ENCODE data around the gene FAM234A.

- TF ChIP-seq, protein P1, sequence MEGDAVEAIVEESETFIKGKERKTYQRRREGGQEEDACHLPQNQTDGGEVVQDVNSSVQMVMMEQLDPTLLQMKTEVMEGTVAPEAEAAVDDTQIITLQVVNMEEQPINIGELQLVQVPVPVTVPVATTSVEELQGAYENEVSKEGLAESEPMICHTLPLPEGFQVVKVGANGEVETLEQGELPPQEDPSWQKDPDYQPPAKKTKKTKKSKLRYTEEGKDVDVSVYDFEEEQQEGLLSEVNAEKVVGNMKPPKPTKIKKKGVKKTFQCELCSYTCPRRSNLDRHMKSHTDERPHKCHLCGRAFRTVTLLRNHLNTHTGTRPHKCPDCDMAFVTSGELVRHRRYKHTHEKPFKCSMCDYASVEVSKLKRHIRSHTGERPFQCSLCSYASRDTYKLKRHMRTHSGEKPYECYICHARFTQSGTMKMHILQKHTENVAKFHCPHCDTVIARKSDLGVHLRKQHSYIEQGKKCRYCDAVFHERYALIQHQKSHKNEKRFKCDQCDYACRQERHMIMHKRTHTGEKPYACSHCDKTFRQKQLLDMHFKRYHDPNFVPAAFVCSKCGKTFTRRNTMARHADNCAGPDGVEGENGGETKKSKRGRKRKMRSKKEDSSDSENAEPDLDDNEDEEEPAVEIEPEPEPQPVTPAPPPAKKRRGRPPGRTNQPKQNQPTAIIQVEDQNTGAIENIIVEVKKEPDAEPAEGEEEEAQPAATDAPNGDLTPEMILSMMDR (conservative IDR thresholded peaks at IDR 0.05; ENCODE audit: low read depth, low read length) = no peak
- no peak for TF ChIP-seq EZH2 (IDR thresholded peaks at IDR 0.05; ENCODE audit: borderline replicate concordance, low read depth, low read length, poor library complexity, severe bottlenecking)
These were observed 74.9 kb downstream of the FAM234A start for GRCh38 chr16:309476-309875.

Measured in A673 (cell line).